ENCODE measurements around the gene RABIF.

GRCh38 chr1:202856014-202856413 lies 32.9 kb downstream of the RABIF start:
- TF ChIP-seq ZNF274 (IDR thresholded peaks at IDR 0.05; ENCODE audit: low read depth, low read length) (no peak), SUZ12 (IDR thresholded peaks at IDR 0.05; ENCODE audit: extremely low read depth, insufficient read depth, insufficient read length) (no peak), YY1 (IDR thresholded peaks at IDR 0.05; ENCODE audit: insufficient read depth, insufficient read length) (no peak)
